Natural killer cell (primary cell): ENCODE data around the gene CASP5. TPM values are rescaled to one million over a fixed set of nuclear protein-coding genes. Genes with fewer than 3 reads are reported as not detected.

Source experiments
- ATAC-seq, 3 donors: fragments of 150-1000 bp in 2 of 3; fragments of 200-7000 bp in 1 of 3; cut with Tn5 transposase; 1 replicate in 1 of 3; 2 replicates in 2 of 3; pipeline ENCODE4 v1.10.0; 2021; ENCODE audit warnings: mild to moderate bottlenecking in 2 of 3, moderate library complexity in 2 of 3
- DNase-seq, 2 donors: peaks; one replicate each; pipeline versions ENCODE4 v3.0.0 to v3.0.0-alpha.2; 2013 to 2021; ENCODE audit warnings: mixed read lengths in 1 of 2
- H3K27ac ChIP-seq: one replicate; pipeline ENCODE4 v1.5.1; 2013; ENCODE audit warnings: mild to moderate bottlenecking, low read length
- H3K27me3 ChIP-seq: one replicate; pipeline ENCODE4 v1.6.1; 2013; ENCODE audit warnings: low read length; ENCODE audit not compliant: control insufficient read depth, insufficient read depth
- H3K36me3 ChIP-seq: one replicate; pipeline ENCODE4 v1.6.1; 2013; ENCODE audit warnings: low read length; ENCODE audit not compliant: control insufficient read depth, insufficient read depth
- H3K4me1 ChIP-seq: one replicate; pipeline ENCODE4 v1.6.1; 2013; ENCODE audit warnings: low read length; ENCODE audit not compliant: control insufficient read depth, insufficient read depth
- H3K4me3 ChIP-seq: one replicate; pipeline ENCODE4 v1.5.1; 2013; ENCODE audit warnings: low read length
- H3K9me3 ChIP-seq: one replicate; pipeline ENCODE4 v1.6.1; 2013; ENCODE audit warnings: low read length; ENCODE audit not compliant: control insufficient read depth, insufficient read depth
- H3K27ac Mint-ChIP-seq, 2 donors: one replicate each; pipeline ENCODE4 v1.8.0; 2022; ENCODE audit warnings: mild to moderate bottlenecking in 2 of 2, mixed read lengths in 2 of 2, moderate library complexity in 1 of 2
- H3K27me3 Mint-ChIP-seq, 2 donors: one replicate each; pipeline ENCODE4 v1.8.0; 2022; ENCODE audit warnings: low read depth in 2 of 2, mixed read lengths in 2 of 2
- H3K36me3 Mint-ChIP-seq: one replicate; pipeline ENCODE4 v1.8.0; 2022; ENCODE audit warnings: mixed read lengths
- H3K4me1 Mint-ChIP-seq, 2 donors: one replicate each; pipeline ENCODE4 v1.8.0; 2022; ENCODE audit warnings: mixed read lengths in 2 of 2
- H3K4me3 Mint-ChIP-seq: one replicate; pipeline ENCODE4 v1.8.0; 2022; ENCODE audit warnings: mild to moderate bottlenecking, moderate library complexity, mixed read lengths
- H3K9me3 Mint-ChIP-seq, 2 donors: one replicate each; pipeline ENCODE4 v1.8.0; 2022; ENCODE audit warnings: mixed read lengths in 2 of 2
- CTCF ChIP-seq: fragments of 200-600 bp; IDR thresholded peaks from one replicate; pipeline ENCODE4 v1.8.0; 2022; ENCODE audit warnings: antibody characterized with exemption
- WGBS: methylation state at CpG from one replicate; pipeline ENCODE4 v1.1.7; 2013; ENCODE audit warnings: missing lambda C conversion rate; ENCODE audit not compliant: insufficient coverage; 5-methylcytosine and 5-hydroxymethylcytosine counted together
- intact Hi-C: fragments of 100-400 bp; cut with micrococcal nuclease; formaldehyde crosslinking; loops from one replicate; pipeline ENCODE4 v1.14.2; 2022
- total RNA-seq, 4 donors: library from RNA; stranded (reverse); fragments of 120-200 nt in 1 of 4; gene quantifications; one replicate each; pipeline versions ENCODE4 v1.2.3 to v1.2.4, GENCODE V29; 2013 to 2022

Gene CASP5
- total RNA-seq, 3 donors from 2014 or later (not counting 1 experiment from before 2014, with no cell fraction given) = 1.1 to 1.6 (median 1.3) TPM

DNA sequence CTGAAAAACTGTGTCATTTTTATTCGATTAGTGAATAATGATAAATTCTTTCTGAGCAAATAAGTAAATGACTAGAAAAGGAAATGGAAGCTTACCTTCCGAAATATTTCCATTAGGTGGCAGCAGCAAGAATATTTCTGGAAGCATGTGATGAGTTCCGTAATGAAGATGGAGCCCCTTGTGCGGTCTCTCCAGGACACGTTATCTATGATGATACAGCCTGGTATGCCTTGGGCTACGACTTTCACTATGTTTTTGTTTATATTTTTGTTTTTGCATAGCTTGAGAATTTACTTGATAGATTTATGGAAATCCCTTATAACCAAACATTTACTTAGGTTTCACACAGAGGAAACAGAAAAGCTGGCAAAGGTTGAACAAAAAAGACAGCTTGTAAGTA is 25.7 kb downstream of the CASP5 start:
- Mint-ChIP-seq H3K36me3 (no peaks in the 10 kb centered on the region), H3K4me1 (peaks cover 7 to 19% of the 10 kb centered on the region in 2 donors)
- WGBS = 93% methylated on average over 5 of the region's 6 CpGs

GRCh38 chr11:104995001-104995408 is 28.0 kb downstream of the CASP5 start:
- no peaks in the 10 kb centered on the region for H3K27me3 ChIP-seq
- no peaks in the 10 kb centered on the region for H3K36me3 Mint-ChIP-seq
- 86% methylated on average over 2 of the region's 2 CpGs for WGBS
- H3K4me1 ChIP-seq = no peaks in the 10 kb centered on the region
- H3K27me3 Mint-ChIP-seq = peaks cover 0 to 3% of the 10 kb centered on the region in 2 donors
- H3K4me1 Mint-ChIP-seq = peaks cover 0 to 12% of the 10 kb centered on the region in 2 donors
- no peaks in the 10 kb centered on the region for H3K9me3 ChIP-seq
- no peaks in the 10 kb centered on the region for H3K36me3 ChIP-seq
- no peak overlapping the region for H3K27ac ChIP-seq
- no peak overlapping the region for H3K4me3 ChIP-seq
- no peaks in the 10 kb centered on the region for H3K9me3 Mint-ChIP-seq
- ATAC-seq (no peak), DNase-seq (no peak)
- intact Hi-C loops = no loop called here
- no peak overlapping the region for H3K4me3 Mint-ChIP-seq
- no peak overlapping the region for H3K27ac Mint-ChIP-seq
- TF ChIP-seq CTCF = no peak

More for the DNA sequence above, 25.7 kb downstream of the CASP5 start:
- H3K9me3 Mint-ChIP-seq = no peaks in the 10 kb centered on the region
- H3K27ac ChIP-seq = no peak overlapping the region
- H3K27me3 Mint-ChIP-seq = no peaks in the 10 kb centered on the region
- DNase-seq (no peak), ATAC-seq (no peak)
- no peak overlapping the region for H3K27ac Mint-ChIP-seq
- TF ChIP-seq CTCF = no peak
- H3K36me3 ChIP-seq = no peaks in the 10 kb centered on the region
- H3K27me3 ChIP-seq = no peaks in the 10 kb centered on the region
- H3K4me1 ChIP-seq = no peaks in the 10 kb centered on the region
- H3K4me3 Mint-ChIP-seq = no peak overlapping the region
- intact Hi-C loops = no loop called here
- no peaks in the 10 kb centered on the region for H3K9me3 ChIP-seq
- no peak overlapping the region for H3K4me3 ChIP-seq

DNA sequence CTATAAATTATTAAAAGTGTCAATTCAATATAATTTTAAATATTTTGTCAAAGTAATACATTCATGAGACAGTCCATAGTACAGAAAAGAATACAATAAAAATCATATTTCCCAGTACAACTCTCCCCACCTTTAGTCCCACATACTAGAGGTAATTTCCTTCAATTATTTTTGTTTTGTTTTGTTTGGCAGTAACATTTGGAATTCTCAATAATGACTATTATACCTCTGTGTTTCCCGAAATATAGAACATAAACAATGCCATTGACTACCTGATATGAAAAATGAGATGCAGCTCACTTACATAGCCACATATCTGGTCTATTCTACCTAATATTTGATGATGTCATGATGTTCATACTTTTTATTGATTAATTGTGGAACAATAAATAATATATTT is 30.2 kb downstream of the CASP5 start:
- Histone ChIP-seq H3K9me3 (no peaks in the 10 kb centered on the region), H3K4me1 (no peaks in the 10 kb centered on the region), H3K27me3 (no peaks in the 10 kb centered on the region), H3K36me3 (no peaks in the 10 kb centered on the region), H3K4me3 (no peak overlapping the region), H3K27ac (no peak overlapping the region)
- no peaks in the 10 kb centered on the region for H3K9me3 Mint-ChIP-seq
- no peak for DNase-seq
- no peak overlapping the region for H3K27ac Mint-ChIP-seq
- peaks cover 0 to 12% of the 10 kb centered on the region in 2 donors for H3K4me1 Mint-ChIP-seq
- H3K36me3 Mint-ChIP-seq = no peaks in the 10 kb centered on the region
- no peak overlapping the region for H3K4me3 Mint-ChIP-seq
- no CpG with 5 or more reads among the region's 1 CpG for WGBS
- intact Hi-C loops = no loop called here
- no peak for TF ChIP-seq CTCF
- H3K27me3 Mint-ChIP-seq = peaks cover 0 to 3% of the 10 kb centered on the region in 2 donors
- ATAC-seq = no peak

DNA sequence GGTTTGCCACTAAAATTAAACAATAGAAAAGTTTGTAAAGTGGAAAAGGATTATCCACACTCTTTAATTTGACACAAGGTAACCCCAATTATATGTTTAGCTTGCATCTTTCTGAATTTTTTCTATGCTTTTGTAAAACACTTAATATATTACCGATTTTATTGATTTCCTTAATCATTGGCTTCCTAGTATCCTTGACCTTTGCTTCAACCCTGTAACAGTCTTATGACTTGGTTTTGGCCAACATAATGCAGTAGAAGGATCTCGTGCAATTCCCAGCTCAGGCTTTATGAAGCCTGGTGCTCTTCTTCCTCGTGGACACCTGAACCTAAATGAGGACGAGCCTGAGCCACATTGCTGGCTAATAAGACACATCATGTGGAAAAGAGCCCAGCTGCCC is 31.0 kb downstream of the CASP5 start:
- no peak for TF ChIP-seq CTCF
- Histone ChIP-seq H3K27ac (no peak overlapping the region), H3K9me3 (no peaks in the 10 kb centered on the region), H3K36me3 (no peaks in the 10 kb centered on the region), H3K27me3 (no peaks in the 10 kb centered on the region), H3K4me1 (no peaks in the 10 kb centered on the region), H3K4me3 (no peak overlapping the region)
- no peak overlapping the region for H3K27ac Mint-ChIP-seq
- no peak overlapping the region for H3K4me3 Mint-ChIP-seq
- H3K27me3 Mint-ChIP-seq = peaks cover 0 to 3% of the 10 kb centered on the region in 2 donors
- DNase-seq (no peak), ATAC-seq (no peak)
- peaks cover 0 to 12% of the 10 kb centered on the region in 2 donors for H3K4me1 Mint-ChIP-seq
- H3K9me3 Mint-ChIP-seq = no peaks in the 10 kb centered on the region
- WGBS = 94% methylated on average over 4 of the region's 4 CpGs
- H3K36me3 Mint-ChIP-seq = no peaks in the 10 kb centered on the region
- intact Hi-C loops = no loop called here
